ENCODE results near the gene INSIG2. TPM values are rescaled to one million over a fixed set of nuclear protein-coding genes. Genes with fewer than 3 reads are reported as not detected.

INSIG2 gene
- total RNA-seq, 3 donors from 2014 or later = 9.7 to 12.5 (median 10.2) TPM

DNA sequence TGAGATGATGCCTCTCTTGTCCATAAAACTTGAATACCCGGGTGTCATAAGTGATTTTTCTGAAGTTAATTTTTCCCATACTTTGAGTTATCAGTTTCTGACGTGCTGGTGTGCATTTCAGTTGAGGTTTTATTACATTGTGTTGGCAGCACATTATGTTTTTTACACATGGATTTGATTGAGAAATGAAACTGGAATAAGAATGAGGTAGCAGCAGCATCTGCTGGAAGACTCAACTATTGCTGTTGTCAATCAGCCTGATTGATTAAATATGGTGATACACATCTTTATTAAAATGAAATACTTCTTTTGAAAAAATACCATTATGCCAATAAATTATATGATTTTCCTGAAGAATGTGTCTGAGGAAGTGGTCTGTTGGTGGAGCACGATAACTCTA is 60.5 kb downstream of the INSIG2 start:
- Mint-ChIP-seq H3K27me3 (ENCODE audit: low read depth) (peaks cover 10% of the 10 kb centered on the region), H3K9me3 (no peaks in the 10 kb centered on the region), H3K4me1 (ENCODE audit: low read depth) (no peaks in the 10 kb centered on the region), H3K4me3 (no peak overlapping the region), H3K36me3 (ENCODE audit: insufficient read depth) (no peaks in the 10 kb centered on the region)
- DNase-seq = no peak
- ATAC-seq = no peak

DNA sequence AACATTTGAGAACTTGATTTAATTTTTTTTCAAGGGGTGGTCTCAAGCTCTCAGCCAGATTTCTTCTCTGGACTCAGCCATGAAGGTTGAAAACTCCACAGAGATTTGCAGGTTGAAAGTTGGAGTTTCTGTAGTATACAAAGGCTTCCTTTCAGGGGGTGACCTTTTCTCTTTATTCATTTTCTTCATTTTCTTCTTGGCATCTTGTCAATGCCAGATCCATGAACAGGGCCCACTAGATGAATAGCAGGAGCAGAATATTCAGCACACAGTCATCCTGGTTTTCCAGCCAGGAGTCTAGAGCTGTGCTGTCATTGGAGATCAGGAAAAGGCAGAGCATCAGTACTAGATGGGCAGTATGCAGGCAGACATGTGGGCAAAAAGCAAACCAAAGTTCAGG is 62.0 kb downstream of the INSIG2 start:
- DNase-seq = no peak
- peaks cover 8% of the 10 kb centered on the region for H3K27me3 Mint-ChIP-seq (ENCODE audit: low read depth)
- H3K9me3 Mint-ChIP-seq = no peaks in the 10 kb centered on the region
- no peak overlapping the region for H3K4me3 Mint-ChIP-seq
- no peaks in the 10 kb centered on the region for H3K36me3 Mint-ChIP-seq (ENCODE audit: insufficient read depth)
- no peaks in the 10 kb centered on the region for H3K4me1 Mint-ChIP-seq (ENCODE audit: low read depth)
- ATAC-seq = no peak

DNA sequence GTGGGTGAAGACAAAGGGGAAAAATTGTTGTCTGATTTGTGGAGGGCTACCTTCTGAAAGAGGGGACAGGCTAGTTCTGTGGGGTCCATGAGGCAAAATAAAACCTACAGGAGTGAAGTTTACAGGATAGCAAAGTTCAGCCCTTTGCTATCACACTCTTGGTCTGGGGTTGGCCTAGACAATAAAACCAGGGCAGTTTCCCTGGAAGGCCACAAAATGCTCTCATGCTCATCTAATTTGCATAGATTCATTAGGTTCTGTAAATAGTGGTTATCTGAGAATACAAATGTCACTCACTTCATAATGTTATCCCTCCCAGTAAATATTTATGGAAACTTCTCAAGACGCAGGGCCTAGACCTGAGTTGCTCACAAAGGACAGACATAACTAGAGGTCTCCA is 63.6 kb downstream of the INSIG2 start:
- Mint-ChIP-seq H3K4me1 (ENCODE audit: low read depth) (no peaks in the 10 kb centered on the region), H3K27me3 (ENCODE audit: low read depth) (peaks cover 8% of the 10 kb centered on the region), H3K9me3 (peaks cover 7% of the 10 kb centered on the region), H3K4me3 (no peak overlapping the region), H3K36me3 (ENCODE audit: insufficient read depth) (no peaks in the 10 kb centered on the region)
- ATAC-seq (no peak), DNase-seq (no peak)

DNA sequence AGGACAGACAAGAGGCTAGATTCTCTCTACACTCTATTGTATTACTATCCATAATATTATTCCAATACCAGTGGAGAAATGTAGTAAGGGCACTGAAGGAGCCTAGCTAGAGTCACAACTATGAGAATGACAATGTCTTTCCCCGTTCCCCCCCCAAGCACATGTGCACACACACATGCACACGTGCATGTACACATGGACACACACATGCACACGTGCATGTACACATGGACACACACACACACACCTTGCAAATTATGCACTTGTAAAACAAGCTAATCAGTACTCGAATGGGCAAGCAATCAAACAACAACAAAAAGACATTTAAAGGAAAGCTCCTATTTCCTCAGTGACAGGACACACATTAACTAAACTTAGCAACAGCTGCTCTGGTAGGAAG is 65.2 kb downstream of the INSIG2 start:
- peaks cover 14% of the 10 kb centered on the region for H3K9me3 Mint-ChIP-seq
- no peak for ATAC-seq
- peaks cover 2% of the 10 kb centered on the region for H3K36me3 Mint-ChIP-seq (ENCODE audit: insufficient read depth)

DNA sequence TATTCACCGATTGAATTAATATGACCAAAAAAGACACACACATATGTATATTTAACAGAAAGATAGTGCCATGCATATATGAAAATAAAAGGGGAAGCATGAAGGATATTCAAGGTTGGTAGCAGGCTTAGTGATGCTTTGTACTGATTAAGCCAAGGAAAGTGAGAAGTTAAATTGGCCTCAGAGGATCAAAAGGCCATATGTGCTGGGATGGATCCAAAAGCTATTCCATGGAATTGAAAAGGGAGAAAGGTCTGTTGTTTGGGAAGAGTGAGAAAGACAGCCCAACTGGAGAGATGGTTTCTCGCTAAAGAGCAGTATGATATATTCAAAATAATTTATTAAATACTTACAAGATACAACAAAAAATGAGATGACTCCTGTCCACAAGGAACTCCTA is 65.9 kb downstream of the INSIG2 start:
- H3K4me1 Mint-ChIP-seq (ENCODE audit: low read depth) = no peaks in the 10 kb centered on the region
- DNase-seq (no peak), ATAC-seq (no peak)
- peaks cover 6% of the 10 kb centered on the region for H3K27me3 Mint-ChIP-seq (ENCODE audit: low read depth)
- H3K9me3 Mint-ChIP-seq = peaks cover 14% of the 10 kb centered on the region
- H3K36me3 Mint-ChIP-seq (ENCODE audit: insufficient read depth) = peaks cover 2% of the 10 kb centered on the region
- H3K4me3 Mint-ChIP-seq = no peak overlapping the region

More for the DNA sequence above, 65.2 kb downstream of the INSIG2 start:
- peaks cover 6% of the 10 kb centered on the region for H3K27me3 Mint-ChIP-seq (ENCODE audit: low read depth)
- no peaks in the 10 kb centered on the region for H3K4me1 Mint-ChIP-seq (ENCODE audit: low read depth)
- no peak for DNase-seq
- H3K4me3 Mint-ChIP-seq = no peak overlapping the region

Other genes starting within 250 kb of the INSIG2 start
- gene CCDC93, start 74.4 kb upstream of the INSIG2 start, total RNA-seq = 10 to 100 TPM; 23.7 to 25.8 (median 24.8) TPM